CD4-positive, alpha-beta T cell treated with Interleukin-6 at 100 ng/mL for 8 hours (primary cell): ENCODE measurements around the gene ELF2.
"Not testable (repeated sequence)": the region's sequence is repeated elsewhere in the genome, so short reads cannot be mapped to it uniquely, and the experiment has no call there.

Experiments
- DNase-seq: peaks from one replicate; pipeline ENCODE4 v3.0.0-alpha.2; 2020; ENCODE audit warnings: mixed read lengths, low spot score

The ELF2 gene

GRCh38 chr4:139177049-139177868 is at the start of gene ELF2:
Gene ELF2 (minus strand): TSS chr4:139177218. CDS start chr4:139137701, 39,517 bp downstream.
- DNase-seq: peak; percentile 87

DNA sequence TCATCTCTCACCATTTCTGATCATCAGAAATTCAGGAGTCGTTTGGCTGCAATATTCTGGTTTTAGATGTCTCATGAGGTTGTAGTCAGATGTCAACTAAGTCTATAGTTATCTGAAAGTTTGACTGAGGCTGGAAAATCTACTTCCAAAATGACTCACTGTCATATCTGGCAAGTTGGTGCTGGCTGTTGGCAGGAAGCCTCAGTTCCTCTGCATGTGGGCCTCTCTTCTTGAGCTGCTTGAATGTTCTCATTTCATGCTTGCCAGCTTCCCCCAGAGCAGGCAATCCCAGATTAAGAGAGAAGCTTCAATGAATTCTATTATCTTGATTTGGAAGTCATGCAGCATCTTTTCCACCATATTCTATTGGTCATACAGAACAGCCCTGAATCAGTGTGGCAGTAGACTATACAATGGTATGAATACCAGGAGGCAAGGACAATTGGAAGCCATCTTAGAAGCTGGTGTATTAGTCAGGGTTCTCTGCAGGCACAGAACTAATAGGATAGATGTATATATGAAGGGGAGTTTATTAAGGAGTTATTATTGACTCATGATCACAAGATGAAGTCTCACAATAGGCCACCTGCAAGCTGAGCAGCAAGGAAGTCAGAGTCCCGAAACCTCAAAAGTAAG is 46.8 kb upstream of the ELF2 start:
- no peak for DNase-seq

- no peak for DNase-seq
Measured at GRCh38 chr4:139222215-139222614, 45.2 kb upstream of the ELF2 start.

- DNase-seq: no peak
Measured at GRCh38 chr4:139221687-139222086, 44.7 kb upstream of the ELF2 start.

DNA sequence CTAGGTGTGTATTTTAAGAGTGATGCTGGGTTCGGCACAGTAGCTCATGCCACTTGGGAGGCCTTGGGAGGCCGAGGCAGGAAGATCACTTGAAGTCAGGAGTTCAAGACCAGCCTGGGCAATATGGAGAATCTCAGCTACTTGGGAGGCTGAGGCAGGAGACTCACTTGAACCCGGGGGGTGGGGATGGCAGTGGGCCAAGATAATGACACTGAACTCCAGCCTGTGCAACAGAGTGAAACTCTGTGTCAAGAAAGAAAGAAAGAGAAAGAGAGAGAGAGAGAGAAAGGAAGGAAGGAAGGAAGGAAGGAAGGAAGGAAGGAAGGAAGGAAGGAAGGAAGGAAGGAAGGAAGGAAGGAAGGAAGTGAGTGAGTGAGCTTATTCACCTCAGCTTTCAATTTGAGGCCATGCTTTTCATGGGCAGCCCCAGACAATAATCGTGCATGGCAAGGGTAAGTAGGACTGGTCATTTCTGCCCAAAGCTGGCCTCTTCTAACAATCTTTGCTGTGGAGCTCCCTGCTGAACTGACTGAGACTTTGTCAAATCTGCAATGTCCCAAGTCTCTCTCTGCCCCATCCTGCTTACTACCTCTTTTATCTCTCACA is 42.5 kb upstream of the ELF2 start:
- no peak for DNase-seq

GRCh38 chr4:139214039-139214534 is 37.1 kb upstream of the ELF2 start:
- DNase-seq: no peak

GRCh38 chr4:139213633-139214032 is 36.6 kb upstream of the ELF2 start:
- DNase-seq: not testable (repeated sequence)

DNA sequence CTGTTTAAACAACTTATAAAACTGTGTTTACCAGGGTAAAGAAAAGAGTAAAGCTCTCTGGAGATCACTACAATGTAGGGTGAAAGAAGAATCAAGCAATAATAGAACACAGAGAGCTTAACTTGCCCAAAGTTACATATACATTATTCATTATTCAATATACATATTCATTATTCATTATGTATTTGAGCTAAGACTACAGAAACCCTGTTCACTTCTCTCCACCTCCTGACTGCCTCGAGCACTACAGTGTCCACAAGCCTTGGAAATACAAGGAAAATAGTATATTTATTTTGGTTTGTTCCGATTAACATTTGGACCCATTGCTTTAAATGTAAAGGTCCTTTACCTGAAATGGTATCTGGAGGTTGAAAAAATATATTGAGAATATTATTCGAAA is 35.9 kb upstream of the ELF2 start:
- DNase-seq: no peak

- DNase-seq: no peak
Measured at GRCh38 chr4:139210486-139210885, 33.5 kb upstream of the ELF2 start.

GRCh38 chr4:139209470-139210063 is 32.5 kb upstream of the ELF2 start:
- DNase-seq: no peak

- DNase-seq: no peak
Measured at GRCh38 chr4:139208404-139208945, 31.5 kb upstream of the ELF2 start.

DNA sequence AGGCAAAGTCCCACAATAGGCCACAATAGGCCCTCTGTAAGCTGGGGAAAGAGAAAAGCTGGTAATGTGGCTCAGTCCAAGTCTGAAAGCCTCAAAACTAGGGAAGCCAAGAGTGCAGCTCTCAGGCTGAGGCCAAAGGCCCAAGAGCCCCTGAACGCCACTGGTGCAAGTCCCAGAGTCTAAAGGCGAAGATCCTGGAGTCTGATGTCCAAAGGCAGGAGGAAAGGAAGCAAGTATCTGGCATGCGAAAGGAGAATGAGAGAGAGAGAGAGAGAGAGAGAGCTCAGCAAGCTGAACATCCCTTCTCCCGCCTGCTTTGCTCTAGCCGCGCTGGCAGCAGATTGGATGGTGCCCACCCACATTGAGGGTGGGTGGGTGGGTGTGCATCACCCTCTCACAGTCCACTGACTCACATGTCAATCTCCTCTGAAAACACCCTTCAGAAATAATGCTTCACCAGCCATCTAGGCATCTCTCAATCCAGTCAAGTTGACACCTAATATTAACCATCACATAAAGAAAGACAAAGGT is 30.9 kb upstream of the ELF2 start:
- DNase-seq: no peak

GRCh38 chr4:139207247-139207646 is 30.2 kb upstream of the ELF2 start:
- DNase-seq: no peak

DNA sequence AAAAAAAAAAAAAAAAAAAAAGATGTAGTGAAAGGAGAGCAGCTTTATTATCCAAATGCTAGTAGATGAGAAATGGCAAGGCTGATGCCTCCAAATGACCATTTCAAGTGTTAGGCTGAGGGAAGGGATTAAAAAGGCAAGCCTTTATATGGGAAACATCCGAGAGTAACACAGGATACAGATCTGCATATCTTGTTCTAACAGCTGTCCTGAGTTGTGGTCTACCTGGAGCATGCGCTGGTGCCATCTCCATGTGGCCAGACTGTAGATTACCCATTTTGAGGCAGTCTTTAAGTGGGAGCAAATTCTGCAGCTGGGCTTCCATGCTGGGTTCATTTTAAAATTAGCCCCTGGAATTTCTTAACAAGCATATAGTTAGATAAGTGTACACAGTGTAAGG is 26.0 kb upstream of the ELF2 start:
- DNase-seq: no peak

- DNase-seq: no peak
Measured at GRCh38 chr4:139200506-139200905, 23.5 kb upstream of the ELF2 start.

DNA sequence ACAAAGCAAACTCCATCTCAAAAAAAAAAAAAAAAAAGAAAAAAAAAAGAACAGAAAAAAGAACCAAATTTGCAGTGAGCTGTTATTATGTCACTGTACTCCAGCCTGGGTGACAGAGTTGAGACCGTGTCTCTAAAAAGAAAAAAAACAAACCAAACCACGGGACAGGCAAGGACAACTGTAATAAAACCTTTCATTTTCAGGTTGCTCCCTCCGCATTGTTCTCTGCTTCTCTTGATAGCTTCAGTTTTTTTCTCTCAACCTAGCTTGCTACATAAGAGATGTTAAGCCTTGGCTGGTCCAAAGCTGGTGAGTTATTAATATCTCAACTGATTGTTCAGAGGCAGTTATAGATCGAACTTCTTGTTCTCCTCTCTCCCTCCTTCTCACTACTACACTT is 23.1 kb upstream of the ELF2 start:
- no peak for DNase-seq

DNA sequence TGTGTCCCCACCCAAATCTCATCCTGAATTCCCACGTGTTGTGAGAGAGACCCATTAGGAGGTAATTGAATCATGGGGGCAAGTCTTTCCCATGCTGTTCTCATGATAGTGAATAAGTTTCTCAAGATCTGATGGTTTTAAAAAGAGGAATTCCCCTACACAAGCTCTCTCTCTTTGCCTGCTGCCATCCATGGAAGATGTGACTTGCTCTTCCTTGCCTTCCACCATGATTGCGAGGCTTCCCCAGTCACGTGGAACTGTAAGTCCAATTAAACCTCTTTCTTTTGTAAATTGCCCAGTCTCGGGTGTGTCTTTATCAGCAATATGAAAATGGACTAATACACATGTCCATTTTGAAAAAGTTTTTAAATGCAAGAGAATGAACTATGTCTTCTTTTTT is 20.2 kb upstream of the ELF2 start:
- not testable (repeated sequence) for DNase-seq

GRCh38 chr4:139196462-139196861 is 19.4 kb upstream of the ELF2 start:
- DNase-seq: no peak

DNA sequence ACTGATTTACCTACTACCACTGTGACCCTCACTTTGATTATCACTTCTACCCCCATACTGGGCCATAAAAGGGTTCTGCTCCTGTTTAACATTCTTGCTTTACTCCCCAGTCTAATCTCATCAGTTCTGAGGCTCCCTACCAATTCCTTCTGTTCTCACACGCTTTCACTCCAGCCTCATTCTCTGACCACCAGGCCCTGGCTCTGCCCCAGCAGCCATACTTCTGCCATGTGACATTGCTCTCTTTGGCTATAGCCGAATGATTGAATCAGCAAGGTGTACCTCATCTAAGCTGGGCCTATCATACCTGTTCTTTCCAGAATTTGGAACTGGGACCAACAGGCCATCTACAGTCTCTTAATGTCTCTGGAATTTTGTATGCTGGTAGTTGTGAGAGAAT is 14.4 kb upstream of the ELF2 start:
- DNase-seq: no peak

GRCh38 chr4:139189972-139190371 is 13.0 kb upstream of the ELF2 start:
- no peak for DNase-seq

DNA sequence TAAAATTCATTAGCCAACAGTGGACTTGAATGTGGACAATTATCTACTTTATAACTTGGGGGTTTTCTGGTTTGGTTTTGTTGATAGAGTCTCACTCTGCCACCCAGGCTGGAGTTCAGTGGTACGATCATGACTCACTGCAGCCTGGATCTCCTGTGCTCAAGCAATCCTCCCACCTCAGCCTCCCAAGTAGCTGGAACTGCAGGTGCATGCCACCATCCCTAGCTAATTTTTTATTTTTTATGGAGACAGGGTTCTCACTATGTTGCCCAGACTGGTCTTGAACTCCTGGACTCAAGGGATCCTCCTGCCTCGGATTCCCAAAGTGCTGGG is 12.4 kb upstream of the ELF2 start:
- no peak for DNase-seq
